GM11168 (cell line): Measurements from ENCODE around the gene NEDD9.

ENCODE experiments used
- in situ Hi-C: fragments of 300-500 bp; cut with MboI; formaldehyde crosslinking; loops from one replicate; pipeline ENCODE4 v1.12.0; 2022; ENCODE audit warnings: low sequenced_read_pairs; ENCODE audit not compliant: unreplicated experiment

Gene NEDD9

GRCh38 chr6:11204794-11205366, 27.6 kb downstream of the NEDD9 start:
- in situ Hi-C loops: no loop called here

GRCh38 chr6:11204005-11204399, 28.5 kb downstream of the NEDD9 start:
- in situ Hi-C loops: no loop called here

- in situ Hi-C loops: no loop called here
Measured at GRCh38 chr6:11203306-11204004, 29.0 kb downstream of the NEDD9 start.

- in situ Hi-C loops: no loop called here
Measured at GRCh38 chr6:11202513-11203305, 29.8 kb downstream of the NEDD9 start.

- in situ Hi-C loops: no loop called here
Measured at GRCh38 chr6:11201772-11202512, 30.5 kb downstream of the NEDD9 start.

GRCh38 chr6:11201015-11201414, 31.5 kb downstream of the NEDD9 start:
- in situ Hi-C loops: no loop called here

- in situ Hi-C loops: no loop called here
Measured at GRCh38 chr6:11200356-11200755, 32.1 kb downstream of the NEDD9 start.

- in situ Hi-C loops: no loop called here
Measured at GRCh38 chr6:11198663-11199603, 33.5 kb downstream of the NEDD9 start.

- in situ Hi-C loops: no loop called here
Measured at GRCh38 chr6:11197850-11198249, 34.6 kb downstream of the NEDD9 start.

- in situ Hi-C loops: no loop called here
Measured at GRCh38 chr6:11197175-11197536, 35.3 kb downstream of the NEDD9 start.

GRCh38 chr6:11196511-11197174, 35.8 kb downstream of the NEDD9 start:
- in situ Hi-C loops: no loop called here

GRCh38 chr6:11194356-11195218, 37.9 kb downstream of the NEDD9 start:
- in situ Hi-C loops: no loop called here

- in situ Hi-C loops: no loop called here
Measured at GRCh38 chr6:11193434-11193833, 39.0 kb downstream of the NEDD9 start.

GRCh38 chr6:11192167-11192566, 40.3 kb downstream of the NEDD9 start:
- in situ Hi-C loops: no loop called here

- in situ Hi-C loops: no loop called here
Measured at GRCh38 chr6:11190625-11191245, 41.7 kb downstream of the NEDD9 start.

- in situ Hi-C loops: no loop called here
Measured at GRCh38 chr6:11189865-11190624, 42.4 kb downstream of the NEDD9 start.
